H9 (cell line): ENCODE results near the gene SPARCL1. TPM values are rescaled to one million over a fixed set of nuclear protein-coding genes. Genes with fewer than 3 reads are reported as not detected.

Source experiments
- DNase-seq: peaks from one replicate; pipeline ENCODE4 v3.0.0-alpha.2; 2017
- H2AFZ ChIP-seq: one replicate; pipeline ENCODE4 v1.6.1; 2013; ENCODE audit warnings: mild to moderate bottlenecking, low read length, control low read depth, moderate library complexity
- H2AK5ac ChIP-seq: 2 replicates; pipeline ENCODE4 v1.6.1; 2013; ENCODE audit warnings: low read length, control low read depth, mixed read lengths; ENCODE audit not compliant: insufficient read length
- H2BK120ac ChIP-seq: one replicate; pipeline ENCODE4 v1.6.1; 2013; ENCODE audit warnings: low read depth, mild to moderate bottlenecking, low read length, control low read depth, inconsistent platforms; ENCODE audit not compliant: poor library complexity, severe bottlenecking
- H2BK12ac ChIP-seq: 2 replicates; pipeline ENCODE4 v1.6.1; 2013; ENCODE audit warnings: low read length, control low read depth, mixed read lengths, low read depth; ENCODE audit not compliant: insufficient read length
- H2BK15ac ChIP-seq: 2 replicates; pipeline ENCODE4 v1.6.1; 2013; ENCODE audit warnings: low read depth, low read length, control low read depth
- H2BK20ac ChIP-seq: one replicate; pipeline ENCODE4 v1.6.1; 2013; ENCODE audit warnings: low read depth, mild to moderate bottlenecking, low read length, control low read depth, inconsistent platforms; ENCODE audit not compliant: poor library complexity, severe bottlenecking
- H2BK5ac ChIP-seq: 2 replicates; pipeline ENCODE4 v1.6.1; 2013; ENCODE audit warnings: low read length, control low read depth, mixed read lengths; ENCODE audit not compliant: insufficient read length
- H3K14ac ChIP-seq: 2 replicates; pipeline ENCODE4 v1.6.1; 2013; ENCODE audit warnings: low read length, control low read depth; ENCODE audit not compliant: insufficient read depth
- H3K18ac ChIP-seq: 2 replicates; pipeline ENCODE4 v1.6.1; 2013; ENCODE audit warnings: low read depth, mild to moderate bottlenecking, mixed read lengths, low read length, control low read depth; ENCODE audit not compliant: insufficient read length
- H3K23ac ChIP-seq: 2 replicates; pipeline ENCODE4 v1.6.1; 2013; ENCODE audit warnings: low read length, control low read depth, mixed read lengths, low read depth; ENCODE audit not compliant: insufficient read length
- H3K23me2 ChIP-seq: 2 replicates; pipeline ENCODE4 v1.6.1; 2013; ENCODE audit warnings: low read depth, mild to moderate bottlenecking, mixed read lengths, low read length, control low read depth; ENCODE audit not compliant: insufficient read length, poor library complexity, severe bottlenecking
- H3K27ac ChIP-seq: 2 replicates; pipeline ENCODE4 v1.5.1; 2013; ENCODE audit warnings: low read length, control low read depth, mixed read lengths, low read depth; ENCODE audit not compliant: insufficient read length
- H3K27me3 ChIP-seq: 2 replicates; pipeline ENCODE4 v1.6.1; 2013; ENCODE audit warnings: low read length, control low read depth, inconsistent platforms; ENCODE audit not compliant: insufficient read depth
- H3K4ac ChIP-seq: 2 replicates; pipeline ENCODE4 v1.6.1; 2013; ENCODE audit warnings: low read depth, mild to moderate bottlenecking, control low read depth, inconsistent platforms, low read length, moderate library complexity
- H3K4me1 ChIP-seq: 2 replicates; pipeline ENCODE4 v1.6.1; 2013; ENCODE audit warnings: low read length, control low read depth, inconsistent platforms; ENCODE audit not compliant: insufficient read depth
- H3K4me2 ChIP-seq: 2 replicates; pipeline ENCODE4 v1.6.1; 2013; ENCODE audit warnings: low read length, control low read depth, mixed read lengths; ENCODE audit not compliant: insufficient read length, insufficient read depth
- H3K56ac ChIP-seq: 2 replicates; pipeline ENCODE4 v1.6.1; 2013; ENCODE audit warnings: low read depth, mild to moderate bottlenecking, mixed read lengths, low read length, control low read depth; ENCODE audit not compliant: insufficient read length
- H3K79me1 ChIP-seq: 2 replicates; pipeline ENCODE4 v1.6.1; 2013; ENCODE audit warnings: low read depth, mild to moderate bottlenecking, moderate library complexity, low read length, control low read depth, inconsistent platforms; ENCODE audit not compliant: insufficient read depth, poor library complexity, severe bottlenecking
- H3K79me2 ChIP-seq: 2 replicates; pipeline ENCODE4 v1.6.1; 2013; ENCODE audit warnings: low read length, control low read depth, inconsistent platforms; ENCODE audit not compliant: insufficient read depth
- H3K9ac ChIP-seq: 2 replicates; pipeline ENCODE4 v1.6.1; 2013; ENCODE audit warnings: low read length, control low read depth, mixed read lengths; ENCODE audit not compliant: insufficient read length; ENCODE audit errors: extremely low read depth
- H3K9me3 ChIP-seq: one replicate; pipeline ENCODE4 v1.6.1; 2013; ENCODE audit warnings: low read depth, low read length, inconsistent platforms; ENCODE audit not compliant: control insufficient read depth
- H3T11ph ChIP-seq: one replicate; pipeline ENCODE4 v1.6.1; 2013; ENCODE audit warnings: mild to moderate bottlenecking, low read length, control low read depth, inconsistent platforms
- H4K20me1 ChIP-seq: one replicate; pipeline ENCODE4 v1.6.1; 2013; ENCODE audit not compliant: control insufficient read depth, insufficient read length, insufficient read depth
- H4K5ac ChIP-seq: 2 replicates; pipeline ENCODE4 v1.6.1; 2013; ENCODE audit warnings: low read depth, mild to moderate bottlenecking, mixed read lengths, low read length, control low read depth; ENCODE audit not compliant: insufficient read length
- H4K8ac ChIP-seq: replicated peaks from 2 replicates; pipeline ENCODE4 v1.6.1; 2013; ENCODE audit warnings: low read length, control low read depth, mixed read lengths, low read depth; ENCODE audit not compliant: insufficient read length
- H4K91ac ChIP-seq: 2 replicates; pipeline ENCODE4 v1.6.1; 2013; ENCODE audit warnings: low read depth, mild to moderate bottlenecking, moderate library complexity, mixed read lengths, low read length, control low read depth; ENCODE audit not compliant: insufficient read length
- H3K27ac Mint-ChIP-seq, 3 experiments: 2 replicates in 2 of 3; 3 replicates in 1 of 3; pipeline ENCODE4 v1.8.0; 2020 to 2021; ENCODE audit warnings: mixed read lengths in 3 of 3, mild to moderate bottlenecking in 1 of 3, moderate library complexity in 1 of 3
- H3K27me3 Mint-ChIP-seq: 2 replicates; pipeline ENCODE4 v1.8.0; 2021; ENCODE audit warnings: low read depth, mild to moderate bottlenecking, moderate library complexity, mixed read lengths
- H3K36me3 Mint-ChIP-seq, 3 experiments: 2 replicates in 2 of 3; 3 replicates in 1 of 3; pipeline ENCODE4 v1.8.0; 2020 to 2021; ENCODE audit warnings: low read depth in 3 of 3, mixed read lengths in 3 of 3; ENCODE audit not compliant: insufficient read depth in 1 of 3
- H3K4me1 Mint-ChIP-seq, 2 experiments: 2 replicates each; pipeline ENCODE4 v1.8.0; 2020; ENCODE audit warnings: mixed read lengths in 2 of 2
- H3K4me3 Mint-ChIP-seq, 2 experiments: 2 replicates in 1 of 2; 3 replicates in 1 of 2; pipeline ENCODE4 v1.8.0; 2020 to 2021; ENCODE audit warnings: mild to moderate bottlenecking in 2 of 2, mixed read lengths in 2 of 2, moderate library complexity in 1 of 2
- H3K9me3 Mint-ChIP-seq, 2 experiments: 2 replicates in 1 of 2; 3 replicates in 1 of 2; pipeline ENCODE4 v1.8.0; 2020; ENCODE audit warnings: mild to moderate bottlenecking in 2 of 2, mixed read lengths in 2 of 2, moderate library complexity in 1 of 2
- total RNA-seq: library from RNA; stranded (reverse); gene quantifications from 2 replicates; pipeline ENCODE4 v1.2.1, GENCODE V29; 2021
- TF ChIP-seq, protein P1 (sequence below): fragments of 200-600 bp; sonication (generic); conservative IDR thresholded peaks from 3 replicates; pipeline ENCODE4 v1.8.0; 2021; ENCODE audit warnings: antibody characterized with exemption, mild to moderate bottlenecking

Gene SPARCL1
- total RNA-seq, 1 experiment from 2014 or later, result 0.17 TPM

DNA sequence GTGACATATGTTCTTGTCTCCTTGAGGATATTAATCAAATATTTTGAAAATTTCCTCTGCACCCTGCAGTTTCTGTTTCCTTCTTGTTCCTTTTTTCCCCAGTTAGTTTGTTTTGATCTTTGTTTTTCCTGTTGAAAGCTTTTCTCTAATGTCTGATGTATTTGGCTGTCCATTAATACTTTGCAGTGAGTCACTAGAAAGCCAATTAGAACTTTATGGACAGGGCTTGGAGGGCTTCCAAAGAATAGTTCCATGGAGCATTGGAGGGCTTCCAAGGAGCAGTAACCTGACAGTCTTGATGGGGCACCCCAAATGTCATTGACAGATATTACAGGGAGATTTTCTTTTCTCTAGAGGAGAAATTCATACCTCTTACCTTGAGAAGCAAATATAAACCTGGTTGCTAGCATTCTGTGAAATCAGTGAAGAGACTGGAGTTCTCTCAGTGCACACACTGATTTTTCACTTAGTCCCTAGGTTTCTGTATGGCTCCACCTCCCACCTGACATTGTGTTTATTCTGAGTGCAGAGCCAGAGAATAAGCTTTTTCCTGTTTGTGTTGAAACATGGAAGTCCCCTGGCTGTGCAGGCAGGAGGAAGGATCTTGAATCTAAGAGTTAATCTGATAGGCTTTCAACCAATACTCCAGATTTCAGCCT, 26.5 kb downstream of the SPARCL1 start:
- H3K4me1 Mint-ChIP-seq, result no peaks in the 10 kb centered on the region
- H3K36me3 Mint-ChIP-seq, result no peaks in the 10 kb centered on the region
- Histone ChIP-seq H3K9me3 (no peaks in the 10 kb centered on the region), H3K23ac (no peak overlapping the region), H3K23me2 (no peaks in the 10 kb centered on the region), H3K27me3 (no peaks in the 10 kb centered on the region), H4K91ac (no peak overlapping the region), H3K79me2 (no peaks in the 10 kb centered on the region), H3K79me1 (no peaks in the 10 kb centered on the region), H3K4me2 (no peak overlapping the region), H3K14ac (no peak overlapping the region), H2BK12ac (no peak overlapping the region), H4K8ac (no peak overlapping the region), H2AK5ac (no peak overlapping the region), H3K56ac (no peak overlapping the region), H2BK5ac (no peak overlapping the region), H3T11ph (no peak overlapping the region), H3K27ac (no peak overlapping the region), H2BK120ac (no peak overlapping the region), H4K20me1 (no peaks in the 10 kb centered on the region), H3K9ac (no peak overlapping the region), H3K4ac (no peak overlapping the region), H3K18ac (no peak overlapping the region), H4K5ac (no peak overlapping the region), H2AFZ (no peak overlapping the region), H3K4me1 (no peaks in the 10 kb centered on the region), H2BK20ac (no peak overlapping the region), H2BK15ac (no peak overlapping the region)
- no peaks in the 10 kb centered on the region for H3K9me3 Mint-ChIP-seq
- H3K27me3 Mint-ChIP-seq, result no peaks in the 10 kb centered on the region
- TF ChIP-seq, protein P1, sequence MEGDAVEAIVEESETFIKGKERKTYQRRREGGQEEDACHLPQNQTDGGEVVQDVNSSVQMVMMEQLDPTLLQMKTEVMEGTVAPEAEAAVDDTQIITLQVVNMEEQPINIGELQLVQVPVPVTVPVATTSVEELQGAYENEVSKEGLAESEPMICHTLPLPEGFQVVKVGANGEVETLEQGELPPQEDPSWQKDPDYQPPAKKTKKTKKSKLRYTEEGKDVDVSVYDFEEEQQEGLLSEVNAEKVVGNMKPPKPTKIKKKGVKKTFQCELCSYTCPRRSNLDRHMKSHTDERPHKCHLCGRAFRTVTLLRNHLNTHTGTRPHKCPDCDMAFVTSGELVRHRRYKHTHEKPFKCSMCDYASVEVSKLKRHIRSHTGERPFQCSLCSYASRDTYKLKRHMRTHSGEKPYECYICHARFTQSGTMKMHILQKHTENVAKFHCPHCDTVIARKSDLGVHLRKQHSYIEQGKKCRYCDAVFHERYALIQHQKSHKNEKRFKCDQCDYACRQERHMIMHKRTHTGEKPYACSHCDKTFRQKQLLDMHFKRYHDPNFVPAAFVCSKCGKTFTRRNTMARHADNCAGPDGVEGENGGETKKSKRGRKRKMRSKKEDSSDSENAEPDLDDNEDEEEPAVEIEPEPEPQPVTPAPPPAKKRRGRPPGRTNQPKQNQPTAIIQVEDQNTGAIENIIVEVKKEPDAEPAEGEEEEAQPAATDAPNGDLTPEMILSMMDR, result no peak
- H3K27ac Mint-ChIP-seq, result no peak overlapping the region
- no peak for DNase-seq
- no peak overlapping the region for H3K4me3 Mint-ChIP-seq
